Measurements from ENCODE around the gene LRP2BP. TPM values are rescaled to one million over a fixed set of nuclear protein-coding genes. Genes with fewer than 3 reads are reported as not detected.

The LRP2BP gene
- total RNA-seq, 1 donor from 2014 or later: 0.92 TPM

GRCh38 chr4:185408432-185408831, 12.7 kb upstream of the LRP2BP start:
- DNase-seq (ENCODE audit: low spot score): no peak
- Mint-ChIP-seq H3K27me3 (ENCODE audit: unreplicated experiment) (peaks cover 2% of the 10 kb centered on the region), H3K4me1 (ENCODE audit: unreplicated experiment) (peaks cover 5% of the 10 kb centered on the region), H3K27ac (ENCODE audit: unreplicated experiment) (no peak overlapping the region), H3K36me3 (ENCODE audit: low read depth, unreplicated experiment) (peaks cover 24% of the 10 kb centered on the region), H3K4me3 (ENCODE audit: unreplicated experiment) (no peak overlapping the region), H3K9me3 (ENCODE audit: unreplicated experiment) (no peaks in the 10 kb centered on the region)
- no peak for TF ChIP-seq CTCF (IDR thresholded peaks at IDR 0.05; ENCODE audit: unreplicated experiment)

GRCh38 chr4:185405296-185405999, 9.7 kb upstream of the LRP2BP start:
- TF ChIP-seq CTCF (IDR thresholded peaks at IDR 0.05; ENCODE audit: unreplicated experiment): no peak
- no peak overlapping the region for H3K27ac Mint-ChIP-seq (ENCODE audit: unreplicated experiment)
- H3K9me3 Mint-ChIP-seq (ENCODE audit: unreplicated experiment): no peaks in the 10 kb centered on the region
- H3K4me3 Mint-ChIP-seq (ENCODE audit: unreplicated experiment): no peak overlapping the region
- H3K27me3 Mint-ChIP-seq (ENCODE audit: unreplicated experiment): peaks cover 2% of the 10 kb centered on the region
- no peaks in the 10 kb centered on the region for H3K4me1 Mint-ChIP-seq (ENCODE audit: unreplicated experiment)
- DNase-seq (ENCODE audit: low spot score): no peak
- H3K36me3 Mint-ChIP-seq (ENCODE audit: low read depth, unreplicated experiment): peaks cover 29% of the 10 kb centered on the region

- H3K4me3 Mint-ChIP-seq (ENCODE audit: unreplicated experiment): no peak overlapping the region
- DNase-seq (ENCODE audit: low spot score): no peak
- H3K27ac Mint-ChIP-seq (ENCODE audit: unreplicated experiment): no peak overlapping the region
- peaks cover 2% of the 10 kb centered on the region for H3K27me3 Mint-ChIP-seq (ENCODE audit: unreplicated experiment)
- H3K4me1 Mint-ChIP-seq (ENCODE audit: unreplicated experiment): no peaks in the 10 kb centered on the region
- peaks cover 26% of the 10 kb centered on the region for H3K36me3 Mint-ChIP-seq (ENCODE audit: low read depth, unreplicated experiment)
- H3K9me3 Mint-ChIP-seq (ENCODE audit: unreplicated experiment): no peaks in the 10 kb centered on the region
- no peak for TF ChIP-seq CTCF (IDR thresholded peaks at IDR 0.05; ENCODE audit: unreplicated experiment)
These were observed 8.3 kb upstream of the LRP2BP start for GRCh38 chr4:185404031-185404430.

- no peak for TF ChIP-seq CTCF (IDR thresholded peaks at IDR 0.05; ENCODE audit: unreplicated experiment)
- no peaks in the 10 kb centered on the region for H3K9me3 Mint-ChIP-seq (ENCODE audit: unreplicated experiment)
- no peak for DNase-seq (ENCODE audit: low spot score)
- peaks cover 11% of the 10 kb centered on the region for H3K27me3 Mint-ChIP-seq (ENCODE audit: unreplicated experiment)
- H3K4me1 Mint-ChIP-seq (ENCODE audit: unreplicated experiment): peaks cover 12% of the 10 kb centered on the region
- no peak overlapping the region for H3K27ac Mint-ChIP-seq (ENCODE audit: unreplicated experiment)
- peaks cover 13% of the 10 kb centered on the region for H3K36me3 Mint-ChIP-seq (ENCODE audit: low read depth, unreplicated experiment)
- H3K4me3 Mint-ChIP-seq (ENCODE audit: unreplicated experiment): no peak overlapping the region
These were observed 3.7 kb upstream of the LRP2BP start for GRCh38 chr4:185399466-185399865.

GRCh38 chr4:185398618-185399017, 2.9 kb upstream of the LRP2BP start:
- TF ChIP-seq CTCF (IDR thresholded peaks at IDR 0.05; ENCODE audit: unreplicated experiment): no peak
- Mint-ChIP-seq H3K4me3 (ENCODE audit: unreplicated experiment) (no peak overlapping the region), H3K9me3 (ENCODE audit: unreplicated experiment) (no peaks in the 10 kb centered on the region), H3K27ac (ENCODE audit: unreplicated experiment) (no peak overlapping the region), H3K4me1 (ENCODE audit: unreplicated experiment) (peaks cover 13% of the 10 kb centered on the region), H3K27me3 (ENCODE audit: unreplicated experiment) (peaks cover 12% of the 10 kb centered on the region), H3K36me3 (ENCODE audit: low read depth, unreplicated experiment) (peaks cover 13% of the 10 kb centered on the region)
- no peak for DNase-seq (ENCODE audit: low spot score)
